Endodermal cell (in vitro differentiated cells): ENCODE measurements around the gene PTPRN2. TPM values are rescaled to one million over a fixed set of nuclear protein-coding genes. Genes with fewer than 3 reads are reported as not detected.

Experiments used
- DNase-seq: peaks from one replicate; pipeline ENCODE4 v3.0.0-alpha.2; 2017
- H3K27ac ChIP-seq: 2 replicates; pipeline ENCODE4 v1.5.1; 2013; ENCODE audit warnings: mild to moderate bottlenecking, low read depth, low read length, moderate library complexity
- H3K27me3 ChIP-seq: 2 replicates; pipeline ENCODE4 v1.6.1; 2013; ENCODE audit warnings: mild to moderate bottlenecking, low read length, moderate library complexity; ENCODE audit not compliant: insufficient read depth, control insufficient read depth, poor library complexity, severe bottlenecking
- H3K36me3 ChIP-seq: 2 replicates; pipeline ENCODE4 v1.7.0; 2013; ENCODE audit warnings: mild to moderate bottlenecking, low read length, moderate library complexity; ENCODE audit not compliant: control insufficient read depth, insufficient read depth
- H3K4me1 ChIP-seq: one replicate; pipeline ENCODE4 v1.7.0; 2013; ENCODE audit warnings: low read length; ENCODE audit not compliant: control insufficient read depth, insufficient read depth
- H3K4me3 ChIP-seq: 2 replicates; pipeline ENCODE4 v1.5.1; 2013; ENCODE audit warnings: mild to moderate bottlenecking, low read length, moderate library complexity
- H3K9ac ChIP-seq: 2 replicates; pipeline ENCODE4 v1.6.1; 2013; ENCODE audit warnings: mild to moderate bottlenecking, low read length, moderate library complexity; ENCODE audit not compliant: poor library complexity, severe bottlenecking; ENCODE audit errors: extremely low read depth
- H3K9me3 ChIP-seq: 2 replicates; pipeline ENCODE4 v1.6.1; 2013; ENCODE audit warnings: mild to moderate bottlenecking, low read length, moderate library complexity; ENCODE audit not compliant: control insufficient read depth
- H3K27ac Mint-ChIP-seq: 2 replicates; pipeline ENCODE4 v1.8.0; 2020; ENCODE audit warnings: mixed read lengths
- H3K27me3 Mint-ChIP-seq: 2 replicates; pipeline ENCODE4 v1.8.0; 2021; ENCODE audit warnings: mild to moderate bottlenecking, mixed read lengths; ENCODE audit not compliant: insufficient read depth
- H3K36me3 Mint-ChIP-seq: 2 replicates; pipeline ENCODE4 v1.8.0; 2020; ENCODE audit warnings: low read depth, mixed read lengths
- H3K4me1 Mint-ChIP-seq: 2 replicates; pipeline ENCODE4 v1.8.0; 2020; ENCODE audit warnings: mixed read lengths
- H3K4me3 Mint-ChIP-seq: 2 replicates; pipeline ENCODE4 v1.8.0; 2020; ENCODE audit warnings: mild to moderate bottlenecking, moderate library complexity, mixed read lengths
- H3K9me3 Mint-ChIP-seq: 2 replicates; pipeline ENCODE4 v1.8.0; 2020; ENCODE audit warnings: mild to moderate bottlenecking, mixed read lengths
- WGBS, 2 experiments: methylation state at CpG; one replicate each; pipeline versions ENCODE4 v1.1.5 to v1.1.7; 2013; ENCODE audit warnings: missing lambda C conversion rate in 2 of 2, mixed read lengths in 1 of 2; ENCODE audit not compliant: insufficient coverage in 1 of 2, insufficient read length in 1 of 2; 5-methylcytosine and 5-hydroxymethylcytosine counted together
- total RNA-seq, 2 donors: library from RNA; stranded (reverse); fragmentation: NEBNext Ultra II Directional in 1 of 2; extraction: Animal tissue kit (Norgen Biotek cat#: 25700) in 1 of 2; gene quantifications; 2 replicates in 1 of 2; 3 replicates in 1 of 2; pipeline ENCODE4 v1.2.1, GENCODE V29; 2021
- TF ChIP-seq, protein P1 (sequence below): fragments of 200-600 bp; sonication (generic); conservative IDR thresholded peaks from 2 replicates; pipeline ENCODE4 v1.5.0; 2021; ENCODE audit warnings: antibody characterized with exemption, mild to moderate bottlenecking

PTPRN2 gene
- total RNA-seq, 2 donors from 2014 or later = 0.69 to 1.2 TPM

DNA sequence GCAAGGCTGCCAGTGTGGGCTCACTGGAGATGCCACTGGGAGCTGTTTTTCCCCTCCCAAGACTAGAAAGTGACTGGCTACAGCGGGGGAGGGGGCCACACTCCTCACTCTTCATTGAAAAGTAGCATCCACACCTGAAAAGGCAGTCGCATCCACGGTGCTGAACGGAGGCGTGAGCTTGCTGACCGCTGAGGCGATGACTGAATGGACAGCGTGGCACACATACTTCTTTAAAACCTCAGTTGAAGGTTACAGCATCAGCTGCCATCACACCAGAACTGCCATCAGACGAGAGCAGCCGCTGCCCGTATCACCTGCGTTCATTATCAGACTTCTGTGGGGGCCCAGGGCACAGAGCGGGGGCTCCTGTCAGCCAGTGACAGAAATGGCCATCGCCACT lies 923.6 kb downstream of the PTPRN2 start:
- Histone ChIP-seq H3K27me3 (no peaks in the 10 kb centered on the region), H3K9ac (no peak overlapping the region), H3K9me3 (peaks cover 53% of the 10 kb centered on the region), H3K36me3 (no peaks in the 10 kb centered on the region), H3K4me1 (no peaks in the 10 kb centered on the region), H3K27ac (no peak overlapping the region), H3K4me3 (no peak overlapping the region)
- TF ChIP-seq, protein P1, sequence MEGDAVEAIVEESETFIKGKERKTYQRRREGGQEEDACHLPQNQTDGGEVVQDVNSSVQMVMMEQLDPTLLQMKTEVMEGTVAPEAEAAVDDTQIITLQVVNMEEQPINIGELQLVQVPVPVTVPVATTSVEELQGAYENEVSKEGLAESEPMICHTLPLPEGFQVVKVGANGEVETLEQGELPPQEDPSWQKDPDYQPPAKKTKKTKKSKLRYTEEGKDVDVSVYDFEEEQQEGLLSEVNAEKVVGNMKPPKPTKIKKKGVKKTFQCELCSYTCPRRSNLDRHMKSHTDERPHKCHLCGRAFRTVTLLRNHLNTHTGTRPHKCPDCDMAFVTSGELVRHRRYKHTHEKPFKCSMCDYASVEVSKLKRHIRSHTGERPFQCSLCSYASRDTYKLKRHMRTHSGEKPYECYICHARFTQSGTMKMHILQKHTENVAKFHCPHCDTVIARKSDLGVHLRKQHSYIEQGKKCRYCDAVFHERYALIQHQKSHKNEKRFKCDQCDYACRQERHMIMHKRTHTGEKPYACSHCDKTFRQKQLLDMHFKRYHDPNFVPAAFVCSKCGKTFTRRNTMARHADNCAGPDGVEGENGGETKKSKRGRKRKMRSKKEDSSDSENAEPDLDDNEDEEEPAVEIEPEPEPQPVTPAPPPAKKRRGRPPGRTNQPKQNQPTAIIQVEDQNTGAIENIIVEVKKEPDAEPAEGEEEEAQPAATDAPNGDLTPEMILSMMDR = no peak
- DNase-seq = peak; percentile 24
- Mint-ChIP-seq H3K4me3 (no peak overlapping the region), H3K9me3 (no peaks in the 10 kb centered on the region), H3K36me3 (no peaks in the 10 kb centered on the region), H3K27me3 (no peaks in the 10 kb centered on the region), H3K27ac (no peak overlapping the region), H3K4me1 (no peaks in the 10 kb centered on the region)
- 68 to 85% methylated on average over 8 to 14 of the region's 14 CpGs for WGBS, 2 experiments

DNA sequence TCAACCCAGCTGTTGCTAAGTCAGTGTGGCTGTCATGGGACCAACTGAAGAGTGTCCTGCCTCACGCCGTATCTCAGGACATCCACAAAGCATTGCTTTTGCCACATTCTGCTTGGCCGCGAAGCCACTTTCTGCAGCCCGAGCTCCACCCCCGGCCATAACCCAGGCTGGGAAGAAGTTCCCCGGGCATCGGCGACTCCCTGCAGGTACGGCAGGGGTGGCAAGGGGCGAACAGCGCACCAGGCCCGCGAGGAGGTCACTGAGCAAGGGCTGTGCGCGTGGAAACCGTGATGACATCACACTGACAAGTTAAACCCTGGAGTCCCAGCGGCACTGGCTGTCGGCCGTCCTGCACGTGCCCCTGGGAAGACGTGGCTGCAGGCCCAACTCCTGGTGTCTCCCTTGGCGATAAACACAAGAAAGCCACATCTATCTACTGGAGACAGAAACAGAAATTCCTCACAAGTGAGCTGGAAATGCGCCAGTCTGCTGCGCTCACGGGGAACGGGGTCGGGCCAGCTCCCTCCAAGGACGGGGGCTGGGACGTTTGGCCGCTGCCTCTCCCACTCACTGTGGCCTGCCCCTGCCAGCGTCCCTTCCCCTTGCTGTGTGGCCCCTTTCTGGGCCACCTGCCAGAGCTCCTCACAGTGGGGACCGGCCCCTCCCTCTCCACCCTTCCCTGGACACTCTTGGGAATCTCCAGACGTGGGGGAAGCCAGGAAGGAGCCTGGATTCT lies 924.5 kb downstream of the PTPRN2 start:
- H3K9ac ChIP-seq = no peak overlapping the region
- Mint-ChIP-seq H3K36me3 (no peaks in the 10 kb centered on the region), H3K9me3 (no peaks in the 10 kb centered on the region), H3K27me3 (no peaks in the 10 kb centered on the region), H3K4me1 (no peaks in the 10 kb centered on the region), H3K27ac (no peak overlapping the region), H3K4me3 (no peak overlapping the region)
- DNase-seq = peak; percentile 39
- H3K9me3 ChIP-seq = peaks cover 54% of the 10 kb centered on the region
- no peaks in the 10 kb centered on the region for H3K36me3 ChIP-seq
- no peak overlapping the region for H3K27ac ChIP-seq
- TF ChIP-seq, protein P1 = no peak
- WGBS, 2 experiments = 77 to 82% methylated on average over 20 to 34 of the region's 34 CpGs
- H3K4me3 ChIP-seq = no peak overlapping the region
- H3K4me1 ChIP-seq = no peaks in the 10 kb centered on the region
- no peaks in the 10 kb centered on the region for H3K27me3 ChIP-seq

DNA sequence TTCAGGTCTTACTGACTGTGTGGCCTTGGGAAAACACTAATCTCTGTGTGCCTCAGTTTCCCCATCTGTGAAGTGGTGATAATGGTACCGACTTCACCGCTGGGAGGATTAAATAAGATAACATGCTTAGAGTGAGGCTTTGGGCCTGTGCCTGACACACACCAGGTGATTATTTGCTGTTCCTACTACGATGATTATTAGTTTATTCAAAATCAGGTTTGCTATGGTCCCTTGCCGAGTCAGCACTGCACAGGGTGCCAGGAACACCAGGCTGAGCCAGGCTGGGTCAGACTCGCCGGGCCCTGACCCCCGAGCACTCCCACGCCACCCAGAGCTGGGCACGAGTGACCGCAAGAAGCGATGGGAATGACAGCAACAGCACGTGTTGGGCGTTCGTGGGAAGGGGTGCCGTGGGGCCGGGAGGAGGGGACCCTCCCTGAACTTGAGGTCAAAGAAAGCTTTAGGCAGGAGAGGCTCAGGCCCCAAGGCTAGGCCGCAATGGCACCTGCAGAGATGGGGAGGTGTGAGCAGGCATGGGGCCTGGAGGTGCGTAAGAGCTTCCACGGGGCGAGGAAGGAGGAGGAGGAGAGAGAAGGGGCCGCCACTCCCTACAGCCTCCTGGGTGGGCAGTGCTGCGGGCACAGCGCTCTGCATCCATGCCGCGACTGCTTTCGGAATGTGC lies 925.4 kb downstream of the PTPRN2 start:
- TF ChIP-seq, protein P1 = no peak
- no peak overlapping the region for H3K27ac ChIP-seq
- peak; percentile 30 for DNase-seq
- no peaks in the 10 kb centered on the region for H3K4me1 ChIP-seq
- H3K27me3 ChIP-seq = no peaks in the 10 kb centered on the region
- H3K9ac ChIP-seq = no peak overlapping the region
- WGBS, 2 experiments = 83 to 84% methylated on average over 16 to 26 of the region's 26 CpGs
- Mint-ChIP-seq H3K27ac (no peak overlapping the region), H3K4me1 (no peaks in the 10 kb centered on the region), H3K4me3 (no peak overlapping the region), H3K36me3 (no peaks in the 10 kb centered on the region), H3K9me3 (no peaks in the 10 kb centered on the region), H3K27me3 (no peaks in the 10 kb centered on the region)
- no peak overlapping the region for H3K4me3 ChIP-seq
- no peaks in the 10 kb centered on the region for H3K36me3 ChIP-seq
- peaks cover 58% of the 10 kb centered on the region for H3K9me3 ChIP-seq
